Transverse colon (tissue), 4 donors: Measurements from ENCODE around the gene CHCHD4.

Experiments used
- CTCF ChIP-seq, 5 experiments: fragments of 200-600 bp in 3 of 5; fragments of 450-650 bp in 2 of 5; sonication (generic) in 3 of 5; IDR thresholded peaks; 1 replicate in 2 of 5; 2 replicates in 3 of 5; pipeline ENCODE4 v1.5.1; 2016 to 2017; ENCODE audit warnings: antibody characterized with exemption in 5 of 5, inconsistent platforms in 3 of 5, mild to moderate bottlenecking in 2 of 5, moderate library complexity in 1 of 5
- POLR2A ChIP-seq: fragments of 450-650 bp; IDR thresholded peaks from one replicate; pipeline ENCODE4 v1.6.1; 2016; ENCODE audit warnings: antibody characterized with exemption, mild to moderate bottlenecking, moderate library complexity
- POLR2AphosphoS5 ChIP-seq, 3 donors: sonication (generic); formaldehyde crosslinking; IDR thresholded peaks; one replicate each; pipeline ENCODE4 v1.6.1; 2016; ENCODE audit warnings: antibody characterized with exemption in 3 of 3

GRCh38 chr3:14148041-14148985 is 23.6 kb upstream of the CHCHD4 start:
- no peak for TF ChIP-seq CTCF (IDR thresholded peaks at IDR 0.05)
- TF ChIP-seq POLR2A, result no peak
- no peak for TF ChIP-seq POLR2AphosphoS5 (IDR thresholded peaks at IDR 0.05)
